ENCODE results near the gene TEX35.

- TF ChIP-seq EZH2phosphoT487 (IDR thresholded peaks at IDR 0.05; ENCODE audit: borderline replicate concordance, low read length) (no peak), EZH2 (IDR thresholded peaks at IDR 0.05; ENCODE audit: low read length, unreplicated experiment) (no peak)
Observed at GRCh38 chr1:178496410-178497135, 16.3 kb upstream of the TEX35 start, which contains the start of gene CLEC20A.

All from PC-3 (cell line).